Daoy (cell line): Measurements from ENCODE around the gene STXBP5. TPM values are rescaled to one million over a fixed set of nuclear protein-coding genes. Genes with fewer than 3 reads are reported as not detected.
"Not testable (repeated sequence)": the region's sequence is repeated elsewhere in the genome, so short reads cannot be mapped to it uniquely, and the experiment has no call there.

Experiments
- DNase-seq: peaks from one replicate; pipeline ENCODE4 v3.0.0-alpha.2; 2015; ENCODE audit warnings: low read depth
- total RNA-seq: library from RNA; depleted of rRNA; stranded (reverse); fragments of >200 nt; shearing (Covaris generic); gene quantifications from 2 replicates; pipeline ENCODE4 v1.2.3, GENCODE V29; 2014

The STXBP5 gene
- total RNA-seq, 1 experiment from 2014 or later = 22.7 TPM

DNA sequence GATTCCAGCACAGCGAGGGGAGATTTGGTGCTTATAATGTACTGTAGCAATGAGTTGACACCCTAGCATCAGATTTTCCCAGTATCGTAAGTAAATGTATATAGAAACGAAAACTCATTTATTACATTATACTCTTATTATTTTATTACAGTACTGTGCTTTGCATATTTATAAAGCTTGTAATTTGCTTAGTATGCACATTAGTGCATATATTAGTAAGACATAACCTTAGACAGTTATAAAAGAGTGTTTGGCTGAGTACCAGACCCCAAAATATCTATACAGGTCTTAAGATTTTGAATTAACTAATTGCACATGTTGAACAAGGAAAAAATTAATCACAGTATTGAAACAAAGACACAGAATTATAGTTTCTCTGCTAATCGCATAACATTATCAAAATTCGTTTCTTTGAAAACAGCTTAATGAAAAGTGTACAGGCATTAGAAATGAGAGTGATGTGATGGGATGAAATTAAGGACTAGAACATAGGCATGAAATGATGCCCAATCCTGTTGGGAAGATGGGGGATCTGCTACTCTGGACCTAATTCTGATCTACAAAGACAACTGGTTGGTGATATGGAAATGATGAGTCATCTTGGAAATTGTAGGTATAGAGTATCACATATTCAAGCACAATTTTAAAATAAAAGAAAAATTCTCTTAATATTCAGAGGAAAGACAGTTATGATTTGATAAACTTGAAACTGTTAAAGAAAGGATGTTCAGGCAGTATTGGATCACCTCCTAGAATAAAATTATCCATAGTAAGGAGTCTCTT is 42.8 kb downstream of the STXBP5 start:
- no peak for DNase-seq

DNA sequence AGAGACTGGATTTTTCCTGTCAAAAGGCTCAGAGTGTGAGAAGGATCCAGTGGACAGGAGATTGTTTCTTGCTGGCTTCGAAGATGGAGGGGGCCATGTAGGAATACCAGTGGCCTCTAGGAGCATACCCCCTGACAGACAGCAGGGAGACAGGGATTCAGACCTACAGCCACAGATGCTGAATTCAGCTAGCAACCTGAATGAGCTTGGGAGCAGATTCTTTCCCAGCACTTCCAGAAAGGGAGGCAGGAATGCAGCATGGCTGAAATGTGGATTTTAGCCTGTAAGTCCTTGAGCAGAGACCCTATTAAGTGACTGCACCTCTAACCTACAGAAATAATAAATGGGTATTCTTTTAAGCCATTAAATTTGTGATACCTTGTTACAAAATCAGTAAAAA is 44.6 kb downstream of the STXBP5 start:
- DNase-seq = no peak

DNA sequence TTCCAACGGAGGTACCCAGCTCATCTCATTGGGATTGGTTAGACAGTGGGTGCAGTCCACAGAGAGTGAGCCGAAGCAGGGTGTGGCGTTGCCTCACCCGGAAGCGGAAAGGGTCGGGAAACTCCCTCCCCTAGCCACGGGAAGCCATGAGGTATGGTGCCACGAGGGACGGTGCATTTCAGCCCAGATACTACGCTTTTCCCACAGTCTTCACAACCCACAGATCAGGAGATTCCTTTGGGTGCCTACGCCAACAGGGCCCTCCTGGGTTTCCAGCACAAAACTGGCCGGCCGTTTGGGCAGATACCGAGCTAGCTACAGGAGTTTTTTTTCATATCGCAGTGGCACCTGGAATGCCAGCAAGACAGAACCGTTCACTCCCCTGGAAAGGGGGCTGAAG is 46.9 kb downstream of the STXBP5 start:
- DNase-seq = no peak

DNA sequence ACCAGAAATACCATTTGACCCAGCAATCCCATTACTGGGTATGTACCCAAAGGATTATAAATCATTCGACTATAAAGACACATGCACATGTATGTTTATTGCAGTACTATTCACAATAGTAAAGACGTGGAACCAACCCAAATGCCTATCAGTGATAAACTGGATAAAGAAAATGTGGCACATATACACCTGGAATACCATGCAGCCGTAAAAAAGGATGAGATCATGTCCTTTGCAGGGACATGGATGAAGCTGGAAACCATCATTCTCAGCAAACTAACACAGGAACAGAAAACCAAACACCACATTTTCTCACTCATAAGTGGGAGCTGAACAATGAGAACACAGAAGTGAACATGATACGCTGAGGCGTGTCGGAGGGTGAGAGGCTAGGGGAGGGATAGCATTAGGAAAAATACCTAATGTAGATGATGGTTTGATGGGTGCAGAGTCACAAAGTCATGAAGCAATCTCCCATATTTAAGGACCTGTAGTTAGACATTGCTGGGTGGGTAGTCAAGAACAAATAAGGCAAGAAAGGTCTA is 50.8 kb downstream of the STXBP5 start:
- DNase-seq = not testable (repeated sequence)

DNA sequence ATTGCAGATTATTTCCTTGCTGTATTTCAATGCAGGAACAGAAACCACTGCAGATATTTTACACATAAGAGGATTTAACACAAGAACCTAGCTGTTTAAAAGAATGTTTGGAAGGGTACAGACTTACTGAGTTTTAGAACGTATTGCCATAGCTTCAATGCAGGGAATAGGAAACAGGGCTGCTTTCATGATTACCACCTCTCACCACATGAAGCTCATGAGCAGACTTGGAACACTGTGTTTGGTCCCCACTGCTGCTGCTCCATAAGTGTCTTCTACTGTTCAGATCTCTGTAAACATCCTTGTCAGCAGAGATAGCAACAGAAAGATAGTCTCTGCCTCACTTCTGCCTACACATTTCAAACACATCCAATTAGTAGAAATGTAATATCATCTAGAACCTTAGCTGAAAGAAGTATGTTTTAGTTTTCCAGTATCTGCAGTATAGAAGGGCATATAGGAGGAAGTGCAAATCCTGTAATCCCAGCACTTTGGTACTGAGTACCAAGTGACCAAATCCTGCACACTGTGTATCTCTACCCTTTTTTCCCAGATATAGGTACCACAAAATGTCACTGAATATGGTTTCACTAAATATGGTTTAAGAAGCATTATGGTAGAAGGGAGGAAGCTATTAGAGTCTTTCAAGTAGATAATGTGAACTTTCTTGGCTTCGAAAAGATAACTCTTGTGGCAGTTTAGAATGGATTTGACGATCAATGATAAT is 51.9 kb downstream of the STXBP5 start:
- no peak for DNase-seq

DNA sequence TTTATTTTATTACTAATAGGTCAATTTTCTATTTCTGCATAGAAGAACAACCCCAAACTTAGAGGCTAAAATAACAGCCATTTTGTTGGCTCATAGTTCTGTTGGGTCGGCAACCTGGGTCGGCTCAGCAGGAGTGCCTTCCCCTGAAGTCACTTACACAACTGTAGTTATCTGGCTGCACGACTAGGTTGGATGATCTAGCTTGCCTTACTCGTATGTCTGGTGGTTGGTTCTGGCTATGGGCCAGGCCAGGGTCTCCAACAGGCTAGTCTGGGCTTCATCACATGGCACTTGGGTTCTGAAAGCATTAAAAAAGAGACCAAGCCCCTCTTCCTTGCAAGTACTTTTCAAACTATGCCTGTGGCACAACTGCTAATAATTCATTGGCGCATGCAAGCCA is 53.5 kb downstream of the STXBP5 start:
- DNase-seq = peak; percentile 4

DNA sequence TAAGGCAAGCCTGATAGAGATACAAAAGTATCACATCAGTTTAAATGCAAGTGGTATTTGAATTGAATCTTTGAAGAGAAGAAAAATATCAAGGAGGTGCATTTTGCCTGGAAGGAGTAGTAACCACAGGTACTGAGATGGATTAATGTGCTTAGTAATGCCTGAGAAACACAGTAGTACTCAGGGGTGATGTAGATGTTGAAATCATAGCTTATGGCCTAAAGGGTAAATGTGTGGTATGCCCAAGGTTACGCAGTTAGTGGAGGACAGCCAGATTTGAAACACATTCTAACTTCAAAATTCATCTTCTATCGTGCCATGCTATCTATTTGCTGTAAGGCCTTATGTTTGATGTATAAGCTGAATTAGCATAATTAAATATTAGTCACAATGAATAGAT is 55.9 kb downstream of the STXBP5 start:
- DNase-seq = no peak

DNA sequence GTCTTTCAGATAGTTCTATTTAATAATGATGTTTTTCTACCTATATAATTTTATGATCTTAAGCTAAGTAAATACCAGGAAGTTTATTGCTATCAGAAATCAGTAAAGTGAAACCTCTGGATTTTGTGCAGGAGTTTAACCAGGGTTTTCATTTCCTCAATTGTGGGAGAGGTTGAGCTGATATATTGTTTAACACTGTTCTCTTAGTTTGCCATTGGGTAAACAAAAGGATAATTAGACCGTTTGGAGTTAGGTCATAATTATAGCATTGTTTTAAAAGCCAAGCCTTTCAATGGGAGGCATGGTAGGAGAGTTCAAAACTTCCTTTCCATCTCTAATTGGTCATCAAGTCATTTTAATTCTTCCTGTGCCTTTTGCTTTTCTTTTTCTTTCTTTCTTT is 58.7 kb downstream of the STXBP5 start:
- no peak for DNase-seq

DNA sequence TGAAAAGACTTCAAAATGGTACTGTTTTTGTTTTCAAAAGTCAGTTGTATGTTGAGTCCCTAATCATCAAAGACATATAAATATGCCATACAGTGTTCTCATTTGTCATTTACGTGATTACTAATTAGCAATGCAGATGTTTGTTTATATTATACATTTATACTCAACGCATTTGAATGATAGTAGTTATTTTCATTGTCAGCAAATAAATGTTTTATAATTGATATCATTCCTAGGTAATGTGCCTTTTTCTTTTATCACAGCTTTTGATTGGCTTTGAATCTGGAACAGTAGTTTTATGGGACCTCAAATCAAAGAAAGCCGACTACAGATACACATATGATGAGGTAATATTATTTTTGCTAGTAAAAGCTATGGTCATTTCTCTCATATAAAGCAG is 62.6 kb downstream of the STXBP5 start:
- DNase-seq = no peak

DNA sequence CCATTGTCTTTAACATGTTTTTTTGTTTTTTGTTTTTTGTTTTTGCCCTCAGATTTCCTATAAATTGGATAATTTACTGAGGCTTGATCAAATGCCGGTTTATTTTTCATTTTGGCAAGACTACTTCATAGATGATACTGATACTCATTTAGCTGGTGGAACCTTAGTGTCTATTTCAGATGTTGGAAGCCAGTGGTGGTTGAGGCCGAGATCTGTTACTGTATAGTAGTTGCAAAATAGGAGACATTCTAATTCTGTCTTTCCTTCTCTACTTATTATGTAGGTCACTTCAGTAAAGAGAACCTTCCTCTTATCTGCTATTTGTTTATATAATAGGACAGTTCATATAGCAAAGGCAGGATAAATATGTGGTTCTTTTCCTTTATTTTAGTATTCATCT is 63.4 kb downstream of the STXBP5 start:
- DNase-seq = no peak

DNA sequence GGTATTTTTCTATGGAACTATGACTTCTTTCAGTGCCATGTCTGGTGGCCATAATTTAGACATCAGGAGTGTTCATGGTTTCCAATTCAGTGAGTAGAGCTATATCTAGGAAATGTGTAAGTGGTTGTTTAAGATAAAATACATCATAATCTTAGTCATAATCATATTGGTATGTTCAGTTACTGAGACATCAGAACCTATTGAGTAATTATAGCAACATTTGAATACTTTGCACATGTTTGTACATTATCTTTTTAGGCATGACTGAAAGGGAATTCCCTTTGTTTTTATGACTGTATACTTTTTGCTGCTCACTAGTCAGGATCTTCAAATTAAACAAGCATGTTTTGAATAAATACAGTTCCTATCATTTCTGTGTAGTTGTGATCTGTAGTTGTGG is 64.0 kb downstream of the STXBP5 start:
- no peak for DNase-seq

DNA sequence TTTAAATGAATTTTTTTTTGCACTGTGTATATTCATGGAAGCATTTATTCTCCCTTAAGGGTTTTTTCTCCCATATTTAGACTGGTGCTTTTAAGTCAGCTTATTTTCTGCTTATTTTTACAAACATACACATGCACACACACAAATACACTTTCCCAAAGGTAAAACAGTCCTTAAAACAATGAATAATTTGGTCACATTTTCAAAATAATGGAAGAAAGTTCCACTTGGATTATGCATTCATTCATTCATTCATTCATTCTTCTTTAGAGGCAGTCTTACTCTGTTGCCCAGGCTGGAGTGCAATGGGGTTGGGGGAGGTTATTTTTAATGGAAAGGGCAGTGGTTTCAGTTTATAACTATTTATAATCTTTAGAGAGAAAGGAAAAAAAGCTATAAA is 69.8 kb downstream of the STXBP5 start:
- no peak for DNase-seq

DNA sequence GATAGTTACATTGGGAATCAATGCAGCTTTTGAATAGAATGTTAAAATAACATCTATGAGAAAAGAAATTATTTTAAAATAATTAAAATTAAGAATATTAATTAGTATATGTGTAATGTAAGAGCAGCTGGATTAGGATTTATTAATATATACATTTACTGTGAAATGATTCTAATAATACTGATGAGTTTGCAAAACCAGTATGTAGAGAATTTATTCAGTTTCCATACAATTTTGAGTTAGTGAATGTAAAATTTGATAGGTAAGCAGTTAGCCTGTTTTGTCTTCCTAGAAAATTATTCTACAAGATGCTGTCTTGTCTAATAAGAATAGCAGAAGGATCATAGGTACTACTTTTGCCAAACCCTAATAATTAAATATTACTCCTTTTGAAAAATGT is 70.6 kb downstream of the STXBP5 start:
- no peak for DNase-seq

DNA sequence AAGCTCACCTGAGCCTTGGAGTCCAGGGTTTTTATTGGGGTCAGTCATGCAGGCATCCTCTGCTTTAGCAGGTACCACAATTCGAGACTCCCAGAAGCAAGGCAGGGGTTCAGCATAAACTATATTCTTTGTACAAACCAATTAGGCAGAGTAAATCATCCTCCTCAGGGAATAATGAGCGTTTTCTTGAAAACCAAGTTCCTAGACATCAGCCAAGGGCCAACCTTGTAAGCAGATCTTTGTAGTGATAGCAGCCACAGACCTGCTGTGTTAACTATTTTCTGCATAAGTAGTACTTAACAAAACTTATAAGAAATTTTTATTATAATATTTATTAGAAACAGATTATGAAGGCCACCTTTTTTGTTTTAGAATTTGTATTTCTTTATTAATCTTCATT is 74.7 kb downstream of the STXBP5 start:
- DNase-seq = no peak

DNA sequence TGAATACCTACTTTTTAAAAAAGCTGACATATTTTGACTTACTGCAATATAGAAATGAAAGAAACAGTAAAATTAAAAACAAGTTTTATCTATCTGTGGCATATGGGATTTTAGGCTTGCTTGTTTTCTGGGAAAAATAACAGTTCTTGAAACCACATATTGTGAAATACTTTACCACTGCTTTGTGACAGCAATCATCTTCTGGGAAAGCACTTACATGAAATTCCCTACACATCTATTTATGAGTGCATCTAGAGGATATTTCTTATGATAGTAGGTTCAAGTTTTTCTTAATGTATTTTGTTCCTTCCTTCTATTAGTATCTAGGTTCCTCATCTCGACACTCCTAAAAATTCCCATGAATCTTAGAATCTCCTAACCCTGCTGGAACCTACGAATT is 75.2 kb downstream of the STXBP5 start:
- DNase-seq = no peak

DNA sequence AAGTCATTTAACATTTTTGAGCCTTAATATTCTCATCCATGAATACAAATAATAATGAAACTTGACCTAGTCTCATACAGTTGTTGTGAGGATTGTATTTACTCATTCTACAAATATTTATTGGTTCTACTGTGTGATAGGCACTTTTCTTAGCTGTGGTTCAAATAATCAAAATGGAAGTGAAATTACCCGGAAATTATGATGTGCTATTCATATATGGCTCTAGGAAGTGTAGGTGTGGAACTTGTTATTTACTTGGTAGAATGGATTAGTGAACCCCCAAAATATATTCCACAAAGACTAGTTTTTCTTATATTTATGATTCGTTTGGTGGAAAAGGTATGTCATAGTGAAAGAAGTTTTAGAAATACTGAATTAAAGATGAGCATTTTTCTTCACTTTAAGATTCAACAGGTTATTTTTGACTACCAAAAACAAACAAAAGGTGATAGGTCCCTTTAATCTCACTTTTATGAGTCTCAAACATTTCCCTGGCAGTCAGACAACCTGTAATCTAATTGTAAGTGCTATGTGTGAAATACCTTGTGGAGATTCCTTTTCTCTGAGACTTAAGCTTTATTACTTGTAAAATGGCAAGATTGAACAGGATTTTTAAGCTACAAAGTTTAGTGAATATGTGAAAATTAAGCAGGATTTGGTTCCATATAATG is 77.8 kb downstream of the STXBP5 start:
- DNase-seq = no peak

DNA sequence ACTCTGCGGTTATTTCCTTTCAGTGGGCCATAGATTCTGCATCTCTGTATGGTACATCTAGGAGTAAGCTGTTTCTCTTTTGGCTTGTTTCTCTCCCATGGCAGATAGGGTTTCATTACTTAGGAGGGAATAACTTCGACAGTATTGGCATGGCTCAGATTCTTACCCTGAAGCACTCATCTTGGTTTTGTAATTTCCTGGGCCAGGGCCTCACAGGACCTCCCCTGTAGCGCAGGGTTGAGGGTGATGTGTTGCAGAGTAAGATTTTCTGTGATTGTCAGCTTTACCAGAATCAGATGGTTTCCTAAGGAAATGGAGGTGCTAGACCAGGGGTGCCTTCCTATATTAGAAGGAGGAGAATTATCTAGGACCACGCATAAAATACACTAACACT is 78.3 kb downstream of the STXBP5 start:
- DNase-seq = no peak

DNA sequence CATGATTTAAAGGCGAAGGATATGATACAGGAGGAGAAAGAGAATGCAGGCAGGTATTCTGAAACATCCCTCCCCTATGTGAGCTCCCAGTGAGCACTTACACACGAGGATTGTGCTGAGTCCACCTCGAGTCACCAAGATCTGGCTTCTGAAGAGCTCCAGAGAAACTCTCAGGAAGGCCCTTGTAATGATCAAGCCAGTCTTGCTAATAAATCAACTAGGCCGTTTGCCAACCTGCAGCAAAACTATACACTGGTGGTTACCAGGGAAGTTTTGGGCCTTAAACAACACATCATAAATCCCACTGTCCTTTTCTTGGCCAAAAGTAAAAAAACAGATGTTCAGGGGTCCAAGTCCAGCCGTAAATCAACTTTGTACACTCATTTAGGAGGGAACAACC is 79.2 kb downstream of the STXBP5 start:
- DNase-seq = no peak

DNA sequence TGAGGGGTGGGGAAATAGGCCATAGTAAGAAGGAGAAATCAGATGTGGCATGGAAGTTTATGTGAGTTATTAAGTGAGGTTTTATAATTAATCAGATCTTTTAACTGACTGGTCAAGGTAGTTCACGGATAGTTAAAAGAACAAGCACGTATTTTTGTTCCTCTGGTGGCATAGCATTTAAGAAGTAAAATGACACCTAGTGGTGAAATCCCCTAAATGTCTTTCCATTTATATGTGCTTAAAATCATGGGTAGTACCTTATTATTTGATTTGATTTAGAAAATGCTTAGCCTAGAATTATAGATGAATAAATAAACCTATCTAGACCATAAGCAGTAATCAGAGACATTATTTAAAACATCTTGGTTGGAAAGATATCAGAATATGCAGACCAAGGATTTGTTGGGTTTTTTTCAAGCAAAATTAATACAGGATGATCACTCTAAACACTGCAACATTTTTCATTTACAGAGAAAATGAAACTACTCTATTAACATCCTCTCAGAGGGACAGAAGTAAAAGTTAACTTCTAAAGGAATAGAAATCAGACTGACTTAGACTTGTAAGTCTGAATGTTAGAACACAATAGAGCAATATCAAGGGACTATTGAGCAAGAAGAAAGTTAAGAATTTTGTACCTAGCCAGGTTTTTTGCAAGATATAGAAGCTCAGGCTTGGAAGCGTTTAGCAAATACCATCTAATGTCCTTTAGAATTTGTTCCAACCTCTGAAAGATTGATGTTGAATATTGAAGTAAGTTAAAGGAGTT is 81.1 kb downstream of the STXBP5 start:
- peak; percentile 12 for DNase-seq

DNA sequence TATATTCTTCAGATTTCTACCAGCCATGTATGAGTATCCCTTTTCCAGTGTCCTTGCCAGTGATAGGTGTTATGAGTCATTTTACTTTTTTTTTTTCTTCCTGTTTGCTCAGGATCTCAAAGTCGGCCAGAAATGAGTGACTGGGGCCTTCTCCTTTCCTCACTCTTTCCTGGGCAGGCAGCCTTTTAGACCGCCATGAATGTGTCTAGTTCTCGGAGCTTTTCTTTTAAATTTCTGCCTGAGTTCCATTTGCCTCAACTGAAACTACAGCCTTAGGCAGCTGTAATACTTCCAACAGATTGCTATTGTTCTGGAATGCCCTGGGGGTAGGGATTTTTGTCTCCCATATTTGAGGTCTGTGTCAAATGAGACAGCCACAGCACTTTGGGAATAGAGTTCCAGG is 83.7 kb downstream of the STXBP5 start:
- peak; percentile 63 for DNase-seq

DNA sequence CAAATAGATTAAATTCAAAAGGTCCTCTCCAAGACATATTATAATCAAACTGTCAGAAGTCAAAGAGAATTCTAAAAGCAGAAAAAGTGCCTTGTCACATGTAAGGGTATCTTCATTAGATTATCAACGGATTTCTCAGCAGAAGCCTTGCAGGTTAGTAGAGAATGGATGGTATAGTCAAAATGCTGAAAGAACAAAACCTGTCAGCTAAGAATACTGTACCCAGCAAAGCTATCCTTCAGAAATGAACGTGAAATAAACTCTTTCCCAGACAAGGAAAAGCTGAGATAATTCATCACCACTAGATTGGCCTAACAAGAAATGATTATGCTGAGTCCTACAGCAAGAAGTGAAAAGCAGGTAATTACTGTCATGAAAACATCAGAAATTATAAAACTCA is 92.9 kb downstream of the STXBP5 start:
- no peak for DNase-seq
